NCI-H82 (cell line): ENCODE results near the gene INPP4B.

Experiments
- DNase-seq: peaks from one replicate; lab custom pipeline; 2025; lab: John Stamatoyannopoulos, UW

Gene INPP4B

DNA sequence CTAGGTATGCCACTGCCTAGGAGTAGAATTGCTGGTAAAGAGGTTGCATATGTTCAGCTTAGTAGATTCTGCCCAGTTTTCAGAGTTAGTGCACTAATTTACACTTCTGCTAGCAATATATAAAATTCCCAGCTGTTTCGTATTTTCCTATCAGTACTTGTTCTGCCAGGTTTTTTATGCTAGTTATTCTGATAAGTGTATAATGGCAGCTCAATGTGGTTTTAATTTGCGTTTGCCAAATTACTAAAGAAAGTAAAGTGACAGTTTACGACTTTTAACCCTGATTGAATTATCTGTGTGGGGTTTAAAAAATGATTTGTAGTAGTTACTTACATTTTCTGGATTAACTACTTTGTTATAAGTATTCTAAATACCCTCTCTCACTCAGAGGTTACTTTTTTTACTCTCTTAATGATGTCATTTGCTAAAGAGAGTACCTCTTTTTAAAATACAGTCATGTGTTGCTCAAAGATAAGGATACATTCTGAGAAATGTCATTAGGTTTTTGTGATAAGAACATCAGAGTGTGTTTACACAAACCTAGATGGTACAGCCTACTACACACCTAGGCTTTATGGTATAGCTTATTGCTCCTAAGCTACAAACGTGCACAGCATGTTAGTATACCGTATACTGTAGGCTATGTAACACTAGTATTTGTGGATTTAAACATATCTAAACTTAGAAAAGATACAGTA, 846.5 kb downstream of the INPP4B start:
- no peak for DNase-seq

DNA sequence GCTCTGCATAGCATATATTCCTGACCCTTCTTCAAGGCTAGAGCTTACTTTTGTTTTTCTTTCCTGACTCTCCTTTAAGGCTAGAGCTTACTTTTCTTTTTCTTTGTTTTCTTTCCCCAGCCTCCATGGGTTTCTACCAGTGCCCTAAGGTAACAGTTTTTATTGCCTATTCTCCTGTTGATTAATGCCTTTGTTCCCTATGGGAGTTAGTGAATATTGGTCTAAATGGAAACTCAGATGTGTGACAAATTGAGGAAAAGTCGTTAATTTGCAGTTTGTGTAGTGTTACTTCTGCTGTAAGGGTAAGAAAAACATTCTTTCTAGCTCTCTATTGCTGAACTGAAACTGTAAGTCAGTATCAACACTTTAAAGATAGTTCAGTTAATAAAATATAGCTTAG, 851.0 kb downstream of the INPP4B start:
- DNase-seq = no peak

DNA sequence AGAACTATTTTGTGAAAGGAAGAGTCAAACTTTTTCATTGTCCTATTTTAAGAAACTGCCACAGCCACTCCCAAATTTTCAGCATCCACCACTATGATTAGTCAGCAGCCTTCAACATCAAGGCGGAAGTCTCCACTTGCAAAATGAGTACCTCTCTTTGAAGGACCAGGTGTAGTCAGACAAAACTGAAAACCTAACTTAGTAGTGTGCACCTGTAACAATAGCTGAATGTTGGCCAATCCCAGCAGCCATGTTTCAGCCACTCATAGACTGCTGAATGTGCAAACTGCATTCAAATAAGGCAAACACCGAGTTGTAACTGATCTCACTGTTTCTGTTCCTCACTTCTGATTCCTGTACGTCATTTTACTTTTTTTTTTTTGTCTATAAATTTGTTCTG, 868.7 kb downstream of the INPP4B start:
- DNase-seq = no peak
